D721Med (cell line): ENCODE results near the gene MAFG.

Experiments used
- DNase-seq: peaks from one replicate; pipeline ENCODE4 v3.0.0; 2011; ENCODE audit warnings: low spot score; ENCODE audit not compliant: insufficient read length
- FAIRE-seq: peaks from 2 replicates; lab custom pipeline; 2011; peaks lifted over from hg19 to GRCh38; lab: Jason Lieb, UNC
- TF ChIP-seq, protein P1 (sequence below): IDR thresholded peaks from 2 replicates; pipeline ENCODE4 v1.5.1; 2012; ENCODE audit warnings: mild to moderate bottlenecking, control low read depth; ENCODE audit not compliant: insufficient read depth; ENCODE audit errors: missing control alignments

MAFG gene

DNA sequence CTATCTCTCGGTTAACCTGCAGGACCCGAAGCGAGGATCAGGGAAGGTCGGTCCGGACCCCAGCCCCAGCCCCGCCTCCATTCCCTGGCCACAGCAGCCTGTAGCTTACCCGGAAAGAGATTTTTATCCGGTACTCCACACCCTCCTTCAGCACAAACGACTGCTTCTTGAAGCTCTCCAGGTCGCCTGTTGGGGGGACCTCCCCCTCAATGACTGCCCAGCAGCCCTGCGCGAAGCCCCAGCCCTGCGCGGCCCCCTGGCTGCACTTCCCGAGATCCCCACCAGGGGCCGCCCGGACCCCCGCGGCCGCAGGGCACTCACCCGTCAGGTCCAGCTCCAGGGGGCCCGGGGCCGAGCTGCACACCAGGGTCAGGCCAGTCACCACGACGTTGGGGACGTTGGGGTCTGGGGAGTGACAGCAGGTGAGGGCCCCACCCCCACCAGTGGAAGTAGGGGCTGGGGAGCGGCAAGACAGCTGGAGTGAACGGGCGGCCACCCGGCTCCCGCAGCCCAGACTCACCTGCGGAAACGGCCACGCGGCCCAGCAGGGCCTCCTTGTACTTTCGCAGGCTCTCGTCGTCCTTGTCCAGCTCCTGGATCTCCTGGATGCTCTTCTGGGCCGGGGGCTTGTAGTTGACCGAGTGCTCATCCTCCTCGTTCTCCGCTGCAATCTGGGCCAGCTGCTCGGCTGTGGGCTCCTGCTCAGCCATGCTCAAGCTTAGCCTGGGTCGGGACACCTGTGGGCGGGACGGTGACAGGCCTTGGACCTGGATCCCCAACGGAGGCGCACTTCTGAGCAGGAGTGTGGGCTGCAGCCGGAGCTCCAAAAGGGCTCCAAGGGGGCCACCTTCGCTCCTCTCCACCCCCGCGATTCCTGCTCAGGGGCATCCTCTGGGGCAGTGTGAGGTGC is 58.1 kb downstream of the MAFG start:
- TF ChIP-seq, protein P1, sequence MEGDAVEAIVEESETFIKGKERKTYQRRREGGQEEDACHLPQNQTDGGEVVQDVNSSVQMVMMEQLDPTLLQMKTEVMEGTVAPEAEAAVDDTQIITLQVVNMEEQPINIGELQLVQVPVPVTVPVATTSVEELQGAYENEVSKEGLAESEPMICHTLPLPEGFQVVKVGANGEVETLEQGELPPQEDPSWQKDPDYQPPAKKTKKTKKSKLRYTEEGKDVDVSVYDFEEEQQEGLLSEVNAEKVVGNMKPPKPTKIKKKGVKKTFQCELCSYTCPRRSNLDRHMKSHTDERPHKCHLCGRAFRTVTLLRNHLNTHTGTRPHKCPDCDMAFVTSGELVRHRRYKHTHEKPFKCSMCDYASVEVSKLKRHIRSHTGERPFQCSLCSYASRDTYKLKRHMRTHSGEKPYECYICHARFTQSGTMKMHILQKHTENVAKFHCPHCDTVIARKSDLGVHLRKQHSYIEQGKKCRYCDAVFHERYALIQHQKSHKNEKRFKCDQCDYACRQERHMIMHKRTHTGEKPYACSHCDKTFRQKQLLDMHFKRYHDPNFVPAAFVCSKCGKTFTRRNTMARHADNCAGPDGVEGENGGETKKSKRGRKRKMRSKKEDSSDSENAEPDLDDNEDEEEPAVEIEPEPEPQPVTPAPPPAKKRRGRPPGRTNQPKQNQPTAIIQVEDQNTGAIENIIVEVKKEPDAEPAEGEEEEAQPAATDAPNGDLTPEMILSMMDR = peak; percentile 66
- no peak for FAIRE-seq
- DNase-seq = no peak

DNA sequence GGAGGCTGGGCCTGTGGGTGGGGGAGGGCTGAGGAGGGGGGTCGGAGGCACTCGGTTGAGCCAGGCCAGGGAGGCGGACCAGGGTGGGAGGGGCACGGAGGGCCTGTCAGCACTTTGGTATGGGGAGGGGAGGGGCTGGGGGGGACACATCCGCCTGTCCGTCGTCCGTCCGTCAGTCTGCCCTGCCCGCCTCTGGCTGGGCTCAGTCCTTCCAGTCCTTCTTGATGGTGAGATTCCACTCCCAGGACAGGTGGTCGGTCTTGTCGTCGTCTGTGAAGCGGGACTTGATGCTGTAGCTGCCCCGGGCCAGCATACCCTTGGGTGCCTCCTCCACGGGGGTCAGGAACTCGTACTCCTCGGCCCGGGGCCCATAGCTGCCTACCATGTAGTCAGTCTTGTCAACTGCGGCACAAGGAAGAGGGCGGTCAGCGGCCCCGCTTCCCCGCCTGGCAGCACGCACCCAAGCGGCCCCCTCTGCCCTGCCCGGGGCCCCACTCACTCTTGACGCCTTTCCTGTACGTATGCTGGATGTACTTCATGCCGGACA is 58.8 kb downstream of the MAFG start:
- TF ChIP-seq, protein P1 = no peak
- DNase-seq = no peak
- FAIRE-seq = no peak
